HEK293 (cell line): ENCODE data around the gene TBK1.

Experiments
- CTCF ChIA-PET: fragments of 350-600 bp; formaldehyde crosslinking; extraction: SDS; loops from one replicate; lab custom pipeline; 2021; ENCODE audit warnings: antibody characterized with exemption; lab: Yijun Ruan, JAX
- POLR2A ChIA-PET: fragments of 300-600 bp; formaldehyde crosslinking; extraction: SDS; loops from one replicate; lab custom pipeline; 2020; ENCODE audit warnings: antibody characterized with exemption, inconsistent platforms; lab: Yijun Ruan, JAX
- H3K27ac ChIP-seq: fragments of 200-500 bp; sonication (Bioruptor generic); 2 replicates; pipeline ENCODE4 v1.5.1; 2014; ENCODE audit warnings: low read depth, low read length, control low read depth, inconsistent platforms; ENCODE audit errors: extremely low read depth
- H3K36me3 ChIP-seq, 2 experiments: fragments of 200-500 bp in 1 of 2; sonication (Bioruptor generic) in 1 of 2; 1 replicate in 1 of 2; 2 replicates in 1 of 2; pipeline ENCODE4 v1.5.1; 2014 to 2017; ENCODE audit warnings: inconsistent platforms in 2 of 2, low read length in 2 of 2; ENCODE audit not compliant: control insufficient read depth in 2 of 2, insufficient read depth in 1 of 2
- H3K4me1 ChIP-seq: fragments of 200-500 bp; sonication (Bioruptor generic); 2 replicates; pipeline ENCODE4 v1.5.1; 2014; ENCODE audit warnings: mild to moderate bottlenecking, low read length, inconsistent platforms; ENCODE audit not compliant: control insufficient read depth, insufficient read depth
- H3K4me3 ChIP-seq: 2 replicates; pipeline ENCODE4 v1.5.1; 2011; ENCODE audit warnings: low read depth, mild to moderate bottlenecking, control low read depth, low read length, moderate library complexity
- H3K9me3 ChIP-seq: fragments of 200-500 bp; sonication (Bioruptor generic); 2 replicates; pipeline ENCODE4 v1.5.1; 2014; ENCODE audit warnings: low read depth, low read length, inconsistent platforms; ENCODE audit not compliant: control insufficient read depth, insufficient read depth
- ELK4 ChIP-seq: IDR thresholded peaks from 2 replicates; pipeline ENCODE4 v1.6.1; 2011; ENCODE audit warnings: mild to moderate bottlenecking, low read depth, low read length, borderline replicate concordance
- GLI4 ChIP-seq: fragments of 450-650 bp; formaldehyde crosslinking; IDR thresholded peaks from 2 replicates; pipeline ENCODE4 v1.5.1; 2016; ENCODE audit warnings: missing biosample characterization, missing genetic modification characterization
- KLF7 ChIP-seq: fragments of 450-650 bp; formaldehyde crosslinking; IDR thresholded peaks from 2 replicates; pipeline ENCODE4 v1.5.1; 2016; ENCODE audit warnings: missing biosample characterization, missing genetic modification characterization, borderline replicate concordance
- PRDM1 ChIP-seq: fragments of 450-650 bp; formaldehyde crosslinking; IDR thresholded peaks from 2 replicates; pipeline ENCODE4; 2016; ENCODE audit warnings: missing biosample characterization, missing genetic modification characterization
- PRDM2 ChIP-seq: fragments of 450-650 bp; formaldehyde crosslinking; IDR thresholded peaks from 2 replicates; pipeline ENCODE4 v1.5.1; 2016; ENCODE audit warnings: missing biosample characterization, missing genetic modification characterization, borderline replicate concordance
- SP3 ChIP-seq: fragments of 450-650 bp; formaldehyde crosslinking; IDR thresholded peaks from 2 replicates; pipeline ENCODE4 v1.5.1; 2016; ENCODE audit warnings: missing biosample characterization, missing genetic modification characterization
- ZBTB8A ChIP-seq: fragments of 450-650 bp; formaldehyde crosslinking; IDR thresholded peaks from 2 replicates; pipeline ENCODE4 v1.5.1; 2016; ENCODE audit warnings: missing biosample characterization, missing genetic modification characterization
- ZFP69B ChIP-seq: fragments of 450-650 bp; formaldehyde crosslinking; IDR thresholded peaks from 2 replicates; pipeline ENCODE4 v1.5.1; 2016; ENCODE audit warnings: missing biosample characterization, missing genetic modification characterization
- ZIC2 ChIP-seq: fragments of 450-650 bp; formaldehyde crosslinking; IDR thresholded peaks from 2 replicates; pipeline ENCODE4 v1.5.1; 2016; ENCODE audit warnings: missing biosample characterization, missing genetic modification characterization
- ZNF148 ChIP-seq: fragments of 450-650 bp; formaldehyde crosslinking; IDR thresholded peaks from 2 replicates; pipeline ENCODE4 v1.5.0; 2017; ENCODE audit warnings: missing biosample characterization, missing genetic modification characterization, borderline replicate concordance
- ZNF37A ChIP-seq: fragments of 450-650 bp; IDR thresholded peaks from 2 replicates; pipeline ENCODE4 v1.5.1; 2018; ENCODE audit warnings: missing biosample characterization, missing genetic modification characterization
- ZNF416 ChIP-seq: fragments of 450-650 bp; formaldehyde crosslinking; IDR thresholded peaks from 2 replicates; pipeline ENCODE4 v1.5.1; 2016; ENCODE audit warnings: missing biosample characterization, missing genetic modification characterization
- ZNF433 ChIP-seq: fragments of 450-650 bp; formaldehyde crosslinking; IDR thresholded peaks from 2 replicates; pipeline ENCODE4 v1.5.1; 2016; ENCODE audit warnings: missing biosample characterization, missing genetic modification characterization, low read depth
- ZNF558 ChIP-seq: fragments of 450-650 bp; formaldehyde crosslinking; IDR thresholded peaks from 2 replicates; pipeline ENCODE4 v1.5.1; 2016; ENCODE audit warnings: missing biosample characterization, missing genetic modification characterization
- ZNF621 ChIP-seq: fragments of 450-650 bp; formaldehyde crosslinking; IDR thresholded peaks from 2 replicates; pipeline ENCODE4 v1.5.1; 2017; ENCODE audit warnings: missing biosample characterization, missing genetic modification characterization
- ZNF629 ChIP-seq: fragments of 450-650 bp; formaldehyde crosslinking; IDR thresholded peaks from 2 replicates; pipeline ENCODE4 v1.5.1; 2017; ENCODE audit warnings: missing biosample characterization, missing genetic modification characterization
- ZNF654 ChIP-seq: fragments of 450-650 bp; formaldehyde crosslinking; IDR thresholded peaks from 2 replicates; pipeline ENCODE4 v1.5.1; 2016; ENCODE audit warnings: low read depth, missing biosample characterization, missing genetic modification characterization
- ZNF830 ChIP-seq: fragments of 450-650 bp; IDR thresholded peaks from 2 replicates; pipeline ENCODE4 v1.5.0; 2018; ENCODE audit warnings: missing biosample characterization, missing genetic modification characterization, low read depth, mild to moderate bottlenecking, moderate library complexity
- ZSCAN18 ChIP-seq: fragments of 450-650 bp; formaldehyde crosslinking; IDR thresholded peaks from 2 replicates; pipeline ENCODE4 v1.5.1; 2016; ENCODE audit warnings: missing biosample characterization, missing genetic modification characterization
- ZXDB ChIP-seq: fragments of 450-650 bp; formaldehyde crosslinking; IDR thresholded peaks from 2 replicates; pipeline ENCODE4 v1.5.1; 2016; ENCODE audit warnings: missing biosample characterization, missing genetic modification characterization

Gene TBK1

GRCh38 chr12:64469455-64470142 lies 17.7 kb downstream of the TBK1 start:
- 0 out of 2 replicates have a peak overlapping the region, but pooled peaks have one; percentile 4 for H3K27ac ChIP-seq
- no peak overlapping the region for H3K4me3 ChIP-seq
- H3K36me3 ChIP-seq: peaks cover 40 to 85% of the 10 kb centered on the region in 2 experiments
- CTCF ChIA-PET: interaction anchor here (0.6 to 1.1 kb wide), 2 partner anchors 13 to 548 kb away, joined by 3 to 4 read pairs; no protein-coding TSS in a partner anchor
- TF ChIP-seq ZNF830 (tag by site-specific recombination): no peak
- TF ChIP-seq PRDM1 (tag by site-specific recombination): 0 out of 2 replicates have a peak, but pooled peaks have one; percentile 9
- H3K4me1 ChIP-seq: no peaks in the 10 kb centered on the region
- no peaks in the 10 kb centered on the region for H3K9me3 ChIP-seq
- POLR2A ChIA-PET: no interaction called here

- CTCF ChIA-PET: interaction anchor here (0.6 kb wide), 1 partner anchor 547 kb away, joined by 4 read pairs; no protein-coding TSS in a partner anchor
- POLR2A ChIA-PET: no interaction called here
- H3K27ac ChIP-seq: no peak overlapping the region
- no peak overlapping the region for H3K4me3 ChIP-seq
- no peaks in the 10 kb centered on the region for H3K9me3 ChIP-seq
- H3K4me1 ChIP-seq: no peaks in the 10 kb centered on the region
- H3K36me3 ChIP-seq: peaks cover 40 to 85% of the 10 kb centered on the region in 2 experiments
- TF ChIP-seq ZSCAN18 (tag by site-specific recombination) (no peak), ZNF558 (tag by site-specific recombination) (no peak), ZXDB (no peak), ZNF37A (tag by site-specific recombination) (no peak), ZFP69B (no peak), ZNF416 (tag by site-specific recombination) (no peak), GLI4 (tag by site-specific recombination) (no peak), ZNF654 (tag by site-specific recombination) (no peak), ZNF621 (tag by site-specific recombination) (no peak), ZBTB8A (tag by site-specific recombination) (no peak), SP3 (tag by site-specific recombination) (no peak), ZNF433 (tag by site-specific recombination) (no peak), ZNF148 (tag by site-specific recombination) (no peak), ZNF629 (tag by site-specific recombination) (no peak), KLF7 (tag by site-specific recombination) (no peak), ELK4 (no peak), PRDM2 (tag by site-specific recombination) (no peak), ZIC2 (tag by site-specific recombination) (no peak)
These were observed 18.6 kb downstream of the TBK1 start for GRCh38 chr12:64470495-64470894.
